Measurements from ENCODE around the gene PDE11A. TPM values are rescaled to one million over a fixed set of nuclear protein-coding genes. Genes with fewer than 3 reads are reported as not detected.

The PDE11A gene
- total RNA-seq, 4 donors from 2014 or later, result 0.37 to 1.2 (median 1.1) TPM; not detected in 1

DNA sequence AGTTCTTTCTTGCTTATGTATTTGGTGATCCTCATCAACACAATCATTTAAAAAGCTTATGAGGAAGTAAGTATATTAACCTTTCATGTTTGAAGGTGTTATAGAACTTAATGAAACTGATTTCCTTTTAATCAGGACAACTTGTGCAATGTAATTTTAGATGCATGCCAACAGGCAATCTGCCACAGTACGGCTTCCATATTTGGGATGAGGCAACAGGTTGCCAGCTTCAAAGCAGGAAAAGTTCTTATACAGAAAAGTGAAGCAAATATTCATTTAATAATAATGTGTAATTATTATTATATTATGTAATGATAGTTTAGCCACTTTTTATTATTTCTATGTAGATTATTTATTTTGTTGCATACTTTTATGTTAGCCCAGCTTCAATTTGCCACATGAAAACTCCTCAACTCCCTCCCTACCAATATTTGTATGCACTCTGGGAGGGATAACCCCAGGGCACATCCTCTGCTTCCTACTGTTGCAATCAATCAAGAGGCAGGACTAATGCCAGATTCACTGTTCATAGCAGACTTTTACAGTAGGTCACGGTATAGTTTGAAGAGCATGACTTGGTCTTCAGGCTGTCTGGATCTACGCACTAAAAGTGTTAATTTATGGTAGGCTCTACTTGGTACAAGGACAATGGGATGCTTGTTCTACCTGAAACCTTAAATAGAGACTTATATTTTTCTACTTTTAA lies 402.8 kb downstream of the PDE11A start:
- H3K9me3 ChIP-seq, result no peaks in the 10 kb centered on the region
- H3K27ac ChIP-seq, result no peak overlapping the region
- no peaks in the 10 kb centered on the region for H3K27me3 ChIP-seq
- in situ Hi-C loops (cut with MboI; ENCODE audit: low pct_ligation_motif_present in 1 of 4, low pct_unique_long_range_greater_than_20kb in 1 of 4, low sequenced_read_pairs in 3 of 4) (no loop called here), intact Hi-C loops (cut with DNase I; ENCODE audit: low total_unique reads) (no loop called here)
- TF ChIP-seq, protein P1, sequence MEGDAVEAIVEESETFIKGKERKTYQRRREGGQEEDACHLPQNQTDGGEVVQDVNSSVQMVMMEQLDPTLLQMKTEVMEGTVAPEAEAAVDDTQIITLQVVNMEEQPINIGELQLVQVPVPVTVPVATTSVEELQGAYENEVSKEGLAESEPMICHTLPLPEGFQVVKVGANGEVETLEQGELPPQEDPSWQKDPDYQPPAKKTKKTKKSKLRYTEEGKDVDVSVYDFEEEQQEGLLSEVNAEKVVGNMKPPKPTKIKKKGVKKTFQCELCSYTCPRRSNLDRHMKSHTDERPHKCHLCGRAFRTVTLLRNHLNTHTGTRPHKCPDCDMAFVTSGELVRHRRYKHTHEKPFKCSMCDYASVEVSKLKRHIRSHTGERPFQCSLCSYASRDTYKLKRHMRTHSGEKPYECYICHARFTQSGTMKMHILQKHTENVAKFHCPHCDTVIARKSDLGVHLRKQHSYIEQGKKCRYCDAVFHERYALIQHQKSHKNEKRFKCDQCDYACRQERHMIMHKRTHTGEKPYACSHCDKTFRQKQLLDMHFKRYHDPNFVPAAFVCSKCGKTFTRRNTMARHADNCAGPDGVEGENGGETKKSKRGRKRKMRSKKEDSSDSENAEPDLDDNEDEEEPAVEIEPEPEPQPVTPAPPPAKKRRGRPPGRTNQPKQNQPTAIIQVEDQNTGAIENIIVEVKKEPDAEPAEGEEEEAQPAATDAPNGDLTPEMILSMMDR (IDR thresholded peaks at IDR 0.05), result no peak
- TF ChIP-seq POLR2A (IDR thresholded peaks at IDR 0.05) (no peak), EP300 (IDR thresholded peaks at IDR 0.05; ENCODE audit: low read depth) (no peak), POLR2AphosphoS5 (IDR thresholded peaks at IDR 0.05) (no peak)
- no peak for DNase-seq
- no peak overlapping the region for H3K4me3 ChIP-seq
- WGBS, 2 donors (ENCODE audit: low coverage in 1 of 2), result 82 to 86% methylated on average over 2 to 3 of the region's 3 CpGs
- no peaks in the 10 kb centered on the region for H3K36me3 ChIP-seq
- no peaks in the 10 kb centered on the region for H3K4me1 ChIP-seq

DNA sequence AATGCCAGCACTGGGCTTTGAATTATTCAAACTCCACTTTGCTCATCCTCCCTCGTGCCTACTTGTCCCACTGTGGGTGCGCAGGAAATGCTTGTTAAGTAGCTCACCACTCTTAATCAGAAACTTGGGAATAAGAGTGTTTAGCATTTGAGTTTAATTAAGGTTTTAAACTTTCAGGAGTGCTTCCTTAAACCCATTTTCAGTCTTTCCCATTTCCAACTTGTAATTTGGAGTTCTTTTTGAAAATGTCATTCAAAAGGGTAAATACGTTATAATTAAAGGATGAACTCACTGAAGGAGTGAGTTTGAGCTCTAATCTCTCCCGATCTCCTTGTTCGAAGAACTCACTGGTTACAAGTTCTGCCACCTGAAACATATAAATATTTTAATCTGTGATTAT lies 403.4 kb downstream of the PDE11A start:
- 84 to 94% methylated on average over 5 of the region's 5 CpGs for WGBS, 2 donors (ENCODE audit: low coverage in 1 of 2)
- TF ChIP-seq, protein P1 (IDR thresholded peaks at IDR 0.05), result no peak
- TF ChIP-seq POLR2A (IDR thresholded peaks at IDR 0.05), result no peak
- TF ChIP-seq POLR2AphosphoS5 (IDR thresholded peaks at IDR 0.05), result no peak
- no peak for TF ChIP-seq EP300 (IDR thresholded peaks at IDR 0.05; ENCODE audit: low read depth)
- no peaks in the 10 kb centered on the region for H3K9me3 ChIP-seq
- no peaks in the 10 kb centered on the region for H3K4me1 ChIP-seq
- H3K27me3 ChIP-seq, result no peaks in the 10 kb centered on the region
- H3K36me3 ChIP-seq, result no peaks in the 10 kb centered on the region
- H3K27ac ChIP-seq, result no peak overlapping the region
- intact Hi-C loops (cut with DNase I; ENCODE audit: low total_unique reads) (no loop called here), in situ Hi-C loops (cut with MboI; ENCODE audit: low pct_ligation_motif_present in 1 of 4, low pct_unique_long_range_greater_than_20kb in 1 of 4, low sequenced_read_pairs in 3 of 4) (no loop called here)
- DNase-seq, result no peak
- H3K4me3 ChIP-seq, result no peak overlapping the region

- H3K4me3 ChIP-seq, result no peak overlapping the region
- H3K27ac ChIP-seq, result no peak overlapping the region
- no peaks in the 10 kb centered on the region for H3K36me3 ChIP-seq
- 90 to 93% methylated on average over 3 of the region's 3 CpGs for WGBS, 2 donors (ENCODE audit: low coverage in 1 of 2)
- DNase-seq, result no peak
- no peaks in the 10 kb centered on the region for H3K9me3 ChIP-seq
- intact Hi-C loops (cut with DNase I; ENCODE audit: low total_unique reads), result no loop called here
- H3K4me1 ChIP-seq, result no peaks in the 10 kb centered on the region
- in situ Hi-C loops (cut with MboI; ENCODE audit: low pct_ligation_motif_present in 1 of 4, low pct_unique_long_range_greater_than_20kb in 1 of 4, low sequenced_read_pairs in 3 of 4), result no loop called here
- TF ChIP-seq, protein P1 (IDR thresholded peaks at IDR 0.05), result no peak
- TF ChIP-seq EP300 (IDR thresholded peaks at IDR 0.05; ENCODE audit: low read depth), result no peak
- TF ChIP-seq POLR2AphosphoS5 (IDR thresholded peaks at IDR 0.05), result no peak
- no peak for TF ChIP-seq POLR2A (IDR thresholded peaks at IDR 0.05)
- no peaks in the 10 kb centered on the region for H3K27me3 ChIP-seq
Measured at GRCh38 chr2:177668617-177669016, 404.0 kb downstream of the PDE11A start.

- Histone ChIP-seq H3K27ac (no peak overlapping the region), H3K27me3 (no peaks in the 10 kb centered on the region), H3K4me3 (no peak overlapping the region), H3K9me3 (no peaks in the 10 kb centered on the region), H3K4me1 (no peaks in the 10 kb centered on the region), H3K36me3 (no peaks in the 10 kb centered on the region)
- in situ Hi-C loops (cut with MboI; ENCODE audit: low pct_ligation_motif_present in 1 of 4, low pct_unique_long_range_greater_than_20kb in 1 of 4, low sequenced_read_pairs in 3 of 4) (no loop called here), intact Hi-C loops (cut with DNase I; ENCODE audit: low total_unique reads) (no loop called here)
- WGBS, 2 donors (ENCODE audit: low coverage in 1 of 2), result 0% methylated on average over 1 of the region's 1 CpG; no CpG with 5 or more reads in 1 of the 2 donors
- DNase-seq, result no peak
- no peak for TF ChIP-seq EP300 (IDR thresholded peaks at IDR 0.05; ENCODE audit: low read depth)
- TF ChIP-seq POLR2AphosphoS5 (IDR thresholded peaks at IDR 0.05), result no peak
- TF ChIP-seq POLR2A (IDR thresholded peaks at IDR 0.05), result no peak
- TF ChIP-seq, protein P1 (IDR thresholded peaks at IDR 0.05), result no peak
Measured at GRCh38 chr2:177667626-177668025, 405.0 kb downstream of the PDE11A start.

Measured in transverse colon (tissue), 4 donors.